Measurements from ENCODE around the gene BCAS3.

GRCh38 chr17:61247439-61247838, 569.8 kb downstream of the BCAS3 start:
- TF ChIP-seq GATA2 (IDR thresholded peaks at IDR 0.05; ENCODE audit: low read depth, low read length), result no peak
- no peak for TF ChIP-seq GATA3 (IDR thresholded peaks at IDR 0.05; ENCODE audit: low read depth, low read length)

Data from SH-SY5Y (cell line).